GM19351 (cell line): ENCODE measurements around the gene TEX13B.
A peak's percentile ranks its signal among the peaks of the same experiment; 100 is the strongest.
"Not testable (repeated sequence)": the region's sequence is repeated elsewhere in the genome, so short reads cannot be mapped to it uniquely, and the experiment has no call there.

Experiments
- ATAC-seq: cut with Tn5 transposase; IDR thresholded peaks from one replicate; pipeline ENCODE4 v1.9.1; 2021; ENCODE audit warnings: mild to moderate bottlenecking, moderate library complexity; ENCODE audit not compliant: unreplicated experiment

The TEX13B gene, protein sequence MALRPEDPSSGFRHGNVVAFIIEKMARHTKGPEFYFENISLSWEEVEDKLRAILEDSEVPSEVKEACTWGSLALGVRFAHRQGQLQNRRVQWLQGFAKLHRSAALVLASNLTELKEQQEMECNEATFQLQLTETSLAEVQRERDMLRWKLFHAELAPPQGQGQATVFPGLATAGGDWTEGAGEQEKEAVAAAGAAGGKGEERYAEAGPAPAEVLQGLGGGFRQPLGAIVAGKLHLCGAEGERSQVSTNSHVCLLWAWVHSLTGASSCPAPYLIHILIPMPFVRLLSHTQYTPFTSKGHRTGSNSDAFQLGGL

DNA sequence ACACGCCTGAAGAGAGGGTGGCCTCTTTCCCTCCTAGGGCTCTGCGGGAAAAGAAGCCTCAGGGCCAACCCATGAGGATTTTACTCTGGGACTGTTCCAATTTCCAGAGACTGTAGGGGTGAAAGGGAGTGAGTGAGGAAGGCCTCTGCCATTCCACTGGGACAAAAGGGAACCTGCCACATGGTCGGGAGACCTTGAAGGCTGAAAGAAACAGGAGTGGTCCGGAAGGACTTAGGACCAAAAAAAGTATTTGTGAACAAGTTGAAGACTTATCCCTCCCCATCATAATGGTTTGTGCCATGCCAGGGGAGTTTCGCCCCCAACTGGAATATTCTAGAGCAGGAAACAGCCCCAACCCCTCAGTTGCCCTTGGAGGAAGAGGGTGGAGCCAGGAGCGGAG is at the start of gene TEX13B:
TSS of gene TEX13B (minus strand) at position 15 of the 400 bp plus-strand sequence. CDS start 243 bp downstream, outside the sequence.
- ATAC-seq = no peak

DNA sequence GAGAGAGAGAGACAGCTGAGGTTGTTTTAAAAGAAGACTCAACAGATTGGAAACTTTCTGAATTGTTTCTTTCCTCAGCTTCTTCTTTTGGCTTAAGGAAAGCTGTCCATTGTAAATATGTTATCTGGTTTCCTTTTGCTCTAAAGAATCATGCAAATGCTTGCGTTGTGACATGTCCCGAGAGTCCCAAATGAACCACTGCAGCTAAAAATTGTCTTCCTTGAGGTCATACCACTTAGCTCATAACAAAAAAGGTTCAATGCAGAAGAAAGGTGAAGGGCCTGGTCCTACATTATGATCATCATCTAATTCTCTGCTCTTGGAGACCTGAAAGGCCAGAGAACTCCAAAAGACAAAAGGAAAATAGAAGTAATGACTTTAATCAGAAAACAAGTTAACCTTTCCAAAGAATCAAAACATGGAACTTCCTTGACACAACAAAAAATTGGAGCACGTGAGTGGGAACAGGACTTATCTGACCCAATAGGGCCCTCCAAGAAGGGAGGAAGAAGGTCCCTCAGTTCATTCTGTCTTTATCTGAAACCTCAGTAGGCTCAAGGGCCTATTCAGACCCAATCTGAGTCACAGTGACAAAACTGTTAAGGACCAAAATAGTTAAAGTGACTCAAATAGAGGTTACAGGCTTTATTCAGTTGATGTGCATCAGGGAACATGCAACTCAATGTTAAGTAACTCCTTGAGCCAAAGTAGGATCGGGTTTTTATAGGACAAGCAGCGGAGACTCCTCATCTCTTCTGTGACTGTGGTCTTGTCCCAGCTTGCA is 48.0 kb upstream of the TEX13B start:
- ATAC-seq = peak; percentile 76

DNA sequence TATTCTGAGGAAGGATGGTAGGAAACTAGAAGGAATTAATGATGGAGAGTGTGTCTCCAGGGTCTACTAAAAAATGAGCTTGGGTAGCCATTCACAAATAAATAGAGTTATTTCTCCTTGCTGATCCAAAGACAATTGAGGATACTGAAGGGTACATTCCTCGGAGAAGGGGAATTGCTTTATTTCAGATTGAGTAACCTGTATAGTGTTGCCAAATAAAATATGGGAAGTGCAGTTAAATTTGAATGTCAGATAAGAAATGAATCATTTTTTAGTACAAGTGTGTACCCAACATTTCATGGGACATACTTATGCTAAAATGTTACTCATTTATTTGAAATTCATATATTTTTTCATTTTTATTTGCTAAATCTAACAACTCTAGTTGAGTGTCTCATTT is 46.7 kb upstream of the TEX13B start:
- ATAC-seq = no peak

DNA sequence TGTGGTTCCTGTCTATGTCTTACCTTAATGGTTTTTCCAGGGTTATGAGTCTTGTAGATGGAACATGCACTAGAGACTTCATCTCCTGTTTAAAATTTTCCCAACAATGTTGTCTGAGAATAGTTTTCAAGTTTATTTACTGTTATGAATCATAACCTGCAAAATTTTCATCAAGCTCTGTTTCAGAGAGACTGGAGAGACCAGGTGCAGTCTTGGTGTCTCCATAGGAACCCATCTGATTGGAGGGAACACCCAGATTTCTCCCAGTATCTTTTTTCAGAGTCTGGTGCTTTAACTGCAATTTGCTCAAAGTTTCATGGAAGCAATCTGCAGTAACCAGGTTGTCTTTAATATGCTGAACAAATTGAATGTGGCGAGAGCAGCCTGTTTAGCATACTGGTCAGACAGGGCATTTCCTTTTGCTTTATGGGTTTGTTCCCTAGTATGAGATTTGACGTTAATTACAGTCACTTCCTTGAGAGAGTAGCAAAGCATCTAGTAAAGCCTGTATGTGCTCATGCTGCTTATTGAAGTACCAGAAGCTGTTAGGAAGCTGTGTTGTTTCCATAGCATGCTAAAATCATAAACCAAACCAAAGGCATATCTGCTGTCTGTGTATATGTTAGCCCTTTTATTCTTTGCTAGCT is 43.9 kb upstream of the TEX13B start:
- no peak for ATAC-seq

DNA sequence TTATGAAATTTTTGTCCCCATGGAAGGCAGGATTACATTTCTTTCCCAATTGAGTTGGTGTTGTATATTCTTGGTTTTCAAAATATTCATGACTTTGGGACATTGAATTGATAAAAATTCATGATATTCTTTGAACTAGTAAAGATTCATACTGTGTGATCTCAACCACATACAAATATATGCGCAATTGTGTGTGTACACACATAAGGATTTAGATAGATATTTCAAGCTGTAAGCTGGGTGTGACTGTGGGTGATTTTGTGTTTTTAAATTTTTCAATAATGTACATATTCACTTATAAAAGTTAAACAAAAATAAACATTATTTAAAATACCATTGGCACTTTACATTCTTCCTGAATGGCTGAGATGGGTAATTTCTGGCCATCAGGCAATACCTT is 43.2 kb upstream of the TEX13B start:
- no peak for ATAC-seq

DNA sequence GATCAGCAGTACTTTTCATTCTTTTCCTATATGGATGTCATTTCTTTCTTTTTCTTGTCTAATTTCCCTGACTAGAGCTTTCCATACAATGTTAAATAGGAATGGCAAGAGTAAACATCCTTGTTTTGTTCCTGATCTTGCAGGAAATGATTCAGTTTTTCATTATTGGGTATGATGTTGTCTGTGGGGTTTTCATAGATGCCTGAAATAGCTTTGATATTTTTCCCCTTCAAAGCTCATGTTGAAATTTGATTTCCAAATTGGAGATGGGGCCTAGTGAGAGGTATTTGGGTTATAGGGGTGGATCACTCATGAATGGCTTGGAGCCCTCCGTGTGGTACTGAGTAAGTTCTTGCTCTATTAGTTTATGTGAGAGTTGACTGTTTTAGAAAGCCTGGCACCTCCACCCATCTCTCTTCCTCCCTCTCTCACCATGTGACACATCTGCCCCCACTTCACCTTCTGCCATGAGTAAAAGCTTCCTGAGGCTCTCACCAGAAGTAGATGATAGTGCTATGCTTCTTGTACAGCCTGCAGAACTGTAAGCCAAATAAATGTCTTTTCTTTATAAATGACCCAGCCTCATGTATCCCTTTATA is 40.4 kb upstream of the TEX13B start:
- ATAC-seq = no peak

DNA sequence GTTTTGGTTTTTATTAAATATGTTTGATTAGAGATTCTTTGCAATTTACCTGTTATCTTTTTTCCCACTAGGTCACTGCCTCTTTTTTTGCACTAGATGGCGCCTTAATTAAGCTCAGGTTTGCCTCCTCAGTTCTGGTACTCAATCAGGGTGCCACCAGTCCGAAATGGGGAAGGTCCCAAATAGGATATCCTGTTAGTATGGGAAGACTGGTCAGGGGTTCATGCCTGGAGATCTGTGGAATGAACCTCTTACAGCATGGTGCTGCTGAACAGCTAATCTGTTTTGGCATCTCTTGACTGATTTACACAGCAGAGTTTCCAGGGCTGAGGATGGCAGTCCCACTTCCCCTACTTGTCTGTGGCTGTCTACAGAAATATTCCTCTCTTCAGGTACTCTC is 38.5 kb upstream of the TEX13B start:
- ATAC-seq = peak; percentile 50

DNA sequence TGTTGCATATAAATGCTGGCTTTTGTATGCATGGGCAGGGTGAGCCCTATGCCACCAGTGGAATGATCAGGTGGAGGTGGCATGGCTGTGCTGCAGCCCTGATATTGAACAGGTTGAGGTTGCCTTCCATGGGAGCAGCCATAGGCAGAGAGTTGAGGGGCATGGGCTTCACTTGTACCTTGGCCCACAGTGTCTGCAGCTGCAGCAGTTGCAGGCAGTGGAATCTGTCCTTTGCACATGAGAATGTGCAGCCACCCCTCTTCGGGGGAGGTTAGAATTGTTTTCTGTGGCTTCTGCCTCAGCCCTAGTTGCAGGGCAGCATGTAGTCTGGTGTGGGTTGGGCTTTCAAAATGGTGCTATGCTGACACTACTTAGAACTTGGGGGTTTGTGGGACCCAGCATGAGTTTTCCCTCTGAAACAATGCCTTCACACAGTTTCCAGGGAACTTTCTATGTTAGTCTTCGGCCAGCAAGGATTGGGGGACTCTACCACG is 37.3 kb upstream of the TEX13B start:
- ATAC-seq = no peak

DNA sequence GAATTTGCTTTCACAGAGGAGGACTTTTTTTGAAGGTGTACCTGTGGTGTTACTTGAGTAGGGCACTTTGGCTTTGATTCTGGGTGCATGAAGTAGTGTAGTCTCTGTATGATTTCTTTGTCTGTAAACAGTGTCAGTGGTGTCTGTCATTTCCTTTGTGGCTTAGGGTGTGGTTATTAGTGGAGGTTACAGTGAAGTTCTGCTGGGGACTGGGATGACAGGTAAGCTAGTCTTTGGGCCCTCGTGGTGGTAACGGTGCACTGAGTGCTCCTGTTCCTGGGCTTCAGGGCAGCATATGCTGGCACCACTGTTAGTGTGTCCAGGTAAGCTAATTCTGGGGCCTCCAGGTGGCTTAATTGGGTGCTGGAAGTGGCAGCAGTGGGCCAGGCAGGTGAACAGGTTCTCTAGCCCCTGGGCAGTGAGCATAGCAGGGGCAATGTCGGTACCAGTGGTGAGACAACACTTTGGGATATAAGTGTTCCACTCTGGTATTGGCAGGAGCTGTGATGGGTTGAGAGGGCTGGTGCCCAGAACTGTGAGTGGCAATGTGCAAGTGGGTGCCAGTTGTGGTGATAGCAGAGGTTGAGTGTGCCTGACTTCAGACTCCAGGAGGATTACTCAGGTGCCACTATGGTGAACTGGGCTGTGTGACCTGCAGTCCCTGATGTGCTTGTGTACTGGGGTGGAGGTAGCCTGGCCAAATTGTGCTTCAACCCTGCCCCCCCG is 36.6 kb upstream of the TEX13B start:
- ATAC-seq = peak; percentile 67

DNA sequence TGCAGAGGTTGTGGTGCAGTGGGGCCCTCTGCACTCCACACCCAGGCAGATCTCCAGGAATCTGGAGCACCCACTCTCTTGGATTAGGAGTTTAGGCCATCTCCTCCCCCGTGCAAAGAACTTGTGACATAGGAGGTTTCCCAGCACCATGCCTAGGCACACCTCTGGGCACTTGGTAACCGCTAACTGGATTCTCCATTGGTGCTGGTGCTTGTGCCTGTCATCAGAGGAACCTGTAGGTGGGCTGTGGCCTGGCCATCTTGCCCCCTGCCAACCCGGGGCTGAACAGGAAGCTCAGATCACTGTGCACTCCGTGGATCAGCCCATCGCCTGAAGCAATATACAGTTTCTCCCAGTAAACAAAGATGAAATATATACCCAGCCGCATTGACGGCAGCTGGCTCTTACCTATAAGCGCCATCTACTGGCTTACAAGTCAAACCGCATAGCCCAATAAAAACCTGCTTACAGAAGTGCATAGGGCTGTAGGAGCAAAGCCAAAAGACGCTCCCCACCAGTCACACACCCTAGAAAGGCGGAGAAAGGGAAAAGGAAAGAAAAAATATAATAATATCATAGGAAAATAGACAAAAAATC is 19.1 kb upstream of the TEX13B start:
- ATAC-seq = peak; percentile 92

DNA sequence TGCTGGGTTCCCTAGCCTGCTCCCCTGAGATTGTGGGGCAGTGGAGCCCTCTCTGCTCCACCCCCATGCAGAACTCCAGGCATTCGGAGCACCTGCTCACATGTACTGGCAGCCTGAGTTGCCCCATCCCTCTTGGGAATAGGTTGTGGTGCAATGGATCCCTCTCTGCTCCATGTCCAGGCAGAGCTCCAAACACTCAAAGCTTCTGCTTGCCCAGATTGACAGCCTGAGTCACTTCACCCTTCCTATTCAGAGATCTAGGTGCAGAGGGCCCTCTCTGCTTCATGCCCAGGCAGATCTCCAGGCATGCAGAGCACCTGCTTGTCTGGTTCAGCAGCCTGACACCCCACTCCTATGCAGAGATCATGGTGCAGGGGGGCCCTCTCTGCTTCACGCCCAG is 18.6 kb upstream of the TEX13B start:
- peak; percentile 19 for ATAC-seq

DNA sequence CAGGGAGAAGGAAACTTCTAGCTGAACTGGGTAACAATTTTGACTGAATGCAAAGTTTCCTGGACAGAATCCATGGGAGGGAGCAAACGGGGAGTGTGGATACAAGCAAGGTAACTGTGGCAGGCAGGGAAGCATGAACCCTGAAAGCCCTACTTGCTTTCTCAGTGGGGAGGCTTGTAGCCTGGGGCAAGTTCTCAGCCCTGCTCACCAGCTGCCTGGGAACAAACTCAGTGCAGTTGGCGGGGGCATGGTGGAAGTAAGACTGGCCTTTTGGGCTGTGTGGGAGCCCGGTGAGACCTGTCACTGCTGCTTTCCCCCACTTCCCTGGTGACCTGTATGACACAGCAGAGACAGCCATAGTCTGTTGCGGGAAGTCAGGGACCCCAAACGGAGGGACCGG is 14.0 kb upstream of the TEX13B start:
- ATAC-seq = no peak

DNA sequence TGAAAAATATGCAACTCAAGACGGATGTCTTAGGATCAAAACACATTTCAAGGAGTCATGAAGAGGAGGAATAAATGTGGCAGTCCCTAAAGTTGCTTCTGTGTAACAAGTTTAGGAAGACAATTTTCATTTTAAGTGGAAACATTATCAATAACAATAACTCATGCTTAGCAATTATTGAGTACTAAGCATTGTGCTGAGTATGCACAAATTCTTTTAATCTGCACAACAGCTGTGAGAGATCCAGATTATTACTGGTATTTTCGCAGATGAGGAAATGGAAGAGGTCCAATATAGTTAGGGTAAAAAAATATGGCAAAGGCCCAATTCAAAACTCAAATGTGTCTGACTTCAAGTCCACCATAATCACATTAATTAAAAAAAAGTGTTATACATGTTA is 2.9 kb upstream of the TEX13B start:
- ATAC-seq = no peak

DNA sequence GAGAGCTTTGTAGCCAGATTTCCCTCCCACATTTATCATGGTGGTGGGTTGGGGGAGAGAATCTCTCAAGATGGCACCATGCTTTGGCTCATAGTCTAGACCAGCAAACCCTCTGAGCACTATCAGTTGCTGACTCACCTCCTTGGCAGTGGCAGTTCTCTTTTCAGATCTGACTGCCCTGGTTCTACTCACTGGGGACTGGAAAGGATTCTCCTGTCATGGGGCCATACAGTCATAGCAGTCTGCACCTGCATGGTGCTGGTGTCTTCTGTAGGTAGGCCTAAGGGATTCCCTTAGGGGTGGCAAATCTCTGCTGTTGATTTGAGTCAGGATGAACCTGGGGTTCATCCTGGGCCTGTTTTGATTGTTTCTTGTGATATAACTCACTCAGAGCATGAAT is 2.6 kb downstream of the TEX13B start:
- ATAC-seq = no peak

DNA sequence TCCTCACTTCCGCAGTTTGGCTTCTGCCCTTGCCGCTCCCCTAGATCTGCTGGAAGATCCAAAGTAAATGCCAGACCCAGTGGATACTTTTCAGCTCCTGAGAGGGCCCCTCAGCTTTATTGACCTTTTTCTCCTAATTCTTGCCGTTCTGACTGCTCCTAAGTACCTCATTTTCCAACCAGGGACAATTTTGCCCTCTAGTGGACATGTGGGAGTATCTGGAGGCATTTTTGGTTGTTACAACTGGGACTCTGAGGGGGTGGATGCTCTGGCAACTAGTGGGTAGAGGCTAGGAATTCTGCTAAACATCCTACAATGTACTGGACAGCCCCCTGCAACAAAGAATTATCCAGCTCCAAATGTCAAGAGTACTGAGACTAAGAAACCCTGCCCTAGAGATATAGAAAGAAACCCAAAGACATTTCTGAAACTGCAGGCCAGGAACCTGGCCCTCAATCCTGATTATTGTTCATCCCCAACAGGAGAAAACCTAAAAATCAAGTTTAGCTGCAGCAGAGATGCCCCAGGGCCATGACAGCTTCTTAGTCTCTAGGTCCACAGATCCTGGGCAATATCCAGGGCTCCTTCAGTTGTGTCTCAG is 3.4 kb downstream of the TEX13B start:
- no peak for ATAC-seq

DNA sequence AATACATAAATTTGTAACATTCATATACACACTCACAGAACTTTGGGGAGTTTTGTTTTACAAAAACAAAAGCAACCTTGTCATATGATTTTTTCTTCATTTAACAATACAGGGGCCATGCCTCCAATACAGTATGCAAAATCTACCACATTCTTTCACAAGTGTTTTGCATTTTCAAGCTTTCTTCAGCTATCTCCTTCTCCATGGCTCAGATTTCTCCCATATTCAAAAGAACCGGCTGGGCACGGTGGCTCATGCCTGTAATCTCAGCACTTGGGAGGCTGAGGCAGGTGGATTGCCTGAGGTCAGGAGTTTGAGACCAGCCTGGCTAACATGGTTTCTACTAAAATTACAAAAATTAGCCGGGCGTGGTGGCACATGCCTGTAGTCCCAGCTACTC is 4.1 kb downstream of the TEX13B start:
- no peak for ATAC-seq

DNA sequence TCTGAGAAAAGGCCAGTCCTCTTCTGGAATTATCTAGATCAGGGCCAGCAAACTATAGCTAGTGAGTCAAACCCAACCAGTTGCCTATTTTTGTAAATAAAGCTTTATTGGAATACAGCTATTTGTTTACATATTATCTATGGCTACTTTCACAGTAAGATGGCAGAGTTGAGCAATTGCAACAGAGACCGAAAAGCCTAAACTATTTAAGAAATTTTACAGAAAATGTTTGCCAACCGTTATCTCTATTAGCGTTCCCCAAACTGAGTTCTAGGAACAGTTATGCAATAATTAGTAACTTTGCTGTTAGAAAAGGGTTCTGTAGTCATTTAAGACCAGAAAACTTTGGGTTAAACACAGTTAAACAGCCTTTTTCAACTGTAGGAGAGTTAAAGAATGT is 10.5 kb downstream of the TEX13B start:
- ATAC-seq = no peak

DNA sequence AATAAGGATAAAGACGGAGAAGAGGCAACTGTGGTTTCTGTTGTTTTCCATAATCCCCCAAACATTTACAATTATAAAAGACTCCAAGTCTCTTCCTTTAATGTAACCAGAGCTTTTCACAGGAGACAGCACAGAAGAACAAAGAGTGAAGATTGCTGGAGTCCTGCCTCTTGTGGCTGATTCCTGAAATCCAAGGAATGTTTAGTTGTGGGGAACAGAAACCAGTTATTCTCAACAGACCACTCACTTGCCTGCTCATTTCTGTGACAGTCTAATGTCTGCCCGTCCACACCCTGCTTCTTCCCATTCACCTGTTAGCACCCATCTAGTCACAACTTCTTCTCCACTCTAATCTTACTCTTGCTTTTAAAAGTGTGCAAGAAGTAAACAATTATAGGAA is 12.1 kb downstream of the TEX13B start:
- ATAC-seq = no peak

DNA sequence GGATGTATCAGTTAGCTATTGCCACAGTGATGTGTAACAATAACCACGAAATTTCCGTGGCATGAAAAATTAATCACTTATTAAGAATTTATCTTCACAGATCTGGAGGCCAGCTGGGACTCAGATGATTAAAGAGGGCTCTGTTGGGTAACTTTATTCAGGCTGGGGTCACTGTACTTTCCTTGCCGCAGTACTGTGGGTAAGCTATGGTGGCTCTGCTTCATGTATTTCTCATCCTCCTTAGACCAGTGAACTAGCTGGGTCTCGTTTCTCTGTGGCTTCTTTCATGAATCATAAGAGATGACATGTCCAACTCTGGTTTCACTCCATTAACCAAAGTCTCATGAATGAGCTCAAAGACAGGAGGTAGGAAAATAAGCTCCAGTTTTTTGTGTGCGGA is 13.5 kb downstream of the TEX13B start:
- ATAC-seq = no peak

DNA sequence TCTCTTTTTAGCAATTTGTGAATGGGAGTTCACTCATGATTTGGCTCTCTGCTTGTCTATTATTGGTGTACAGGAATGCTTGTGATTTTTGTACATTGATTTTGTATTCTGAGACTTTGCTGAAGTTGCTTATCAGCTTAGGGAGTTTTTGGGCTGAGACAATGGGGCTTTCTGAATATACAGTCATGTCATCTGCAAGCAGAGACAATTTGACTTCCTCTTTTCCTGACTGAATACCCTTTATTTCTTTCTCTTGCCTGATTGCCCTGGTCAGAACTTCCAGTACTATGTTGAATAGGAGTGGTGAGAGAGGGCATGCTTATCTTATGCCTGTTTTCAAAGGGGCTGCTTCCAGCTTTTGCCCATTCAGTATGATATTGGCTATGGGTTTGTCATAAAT is 26.8 kb downstream of the TEX13B start:
- ATAC-seq = not testable (repeated sequence)
